GM18951 (cell line): Measurements from ENCODE around the gene TBX21.

Source experiments
- POLR2A ChIP-seq: IDR thresholded peaks from 4 replicates; pipeline ENCODE4 v1.6.1; 2011; ENCODE audit warnings: mild to moderate bottlenecking; ENCODE audit not compliant: insufficient read length, insufficient read depth; ENCODE audit errors: extremely low read depth
- in situ Hi-C: fragments of 300-500 bp; cut with MboI; formaldehyde crosslinking; loops from one replicate; pipeline ENCODE4 v1.12.0; 2022; ENCODE audit warnings: low sequenced_read_pairs, mixed read lengths, inconsistent platforms; ENCODE audit not compliant: unreplicated experiment

The TBX21 gene

DNA sequence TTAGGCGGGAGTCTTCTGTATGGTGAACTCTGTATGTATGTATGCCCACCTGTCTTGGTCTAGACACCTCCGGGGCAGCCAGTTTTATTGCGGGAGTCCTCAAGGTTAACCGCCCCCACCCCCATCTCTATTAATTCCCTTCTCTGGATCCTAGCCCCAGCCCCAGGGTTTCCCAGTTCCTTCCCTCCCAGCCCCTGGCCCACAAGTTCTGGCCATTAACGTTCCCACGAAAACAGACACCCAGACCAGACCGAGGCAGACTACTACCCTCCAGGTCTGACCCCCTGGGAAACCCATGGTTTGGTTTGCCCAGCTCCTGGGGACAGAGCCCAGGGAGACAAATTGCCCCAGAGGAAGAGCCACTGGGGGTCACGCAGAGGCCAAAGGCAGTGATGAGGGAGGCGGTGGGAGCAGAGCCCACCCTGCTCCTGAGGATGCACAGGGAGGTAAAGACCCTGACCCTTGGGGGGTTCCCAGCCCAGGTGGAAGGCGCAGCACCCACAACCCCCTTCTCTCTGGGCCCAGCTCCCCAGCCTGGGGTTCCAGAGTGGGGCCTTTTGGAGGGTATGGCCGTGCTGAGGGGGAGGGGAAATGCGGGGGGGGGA, 30.5 kb upstream of the TBX21 start:
- in situ Hi-C loops = no loop called here
- no peak for TF ChIP-seq POLR2A

DNA sequence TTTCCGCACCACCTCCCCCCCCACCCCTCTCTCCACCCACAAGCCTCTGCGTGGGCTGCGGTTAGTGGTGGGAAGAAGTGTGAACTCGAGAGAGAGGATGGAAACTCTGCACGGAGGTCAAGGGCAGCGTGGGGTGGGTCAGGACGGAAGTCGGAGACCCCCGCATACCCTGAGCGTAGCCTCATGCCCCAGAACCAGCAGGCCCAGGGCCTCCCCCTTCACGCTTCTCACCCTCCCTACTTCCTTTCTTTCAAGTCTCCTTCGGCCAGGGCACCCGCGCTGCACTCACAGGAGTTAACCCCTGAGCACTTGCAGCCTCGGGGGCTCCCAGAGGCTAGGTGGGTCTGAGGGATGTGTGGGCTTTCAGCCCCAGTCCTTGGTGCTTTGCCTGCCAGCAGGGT, 29.8 kb upstream of the TBX21 start:
- TF ChIP-seq POLR2A = no peak
- in situ Hi-C loops = no loop called here

DNA sequence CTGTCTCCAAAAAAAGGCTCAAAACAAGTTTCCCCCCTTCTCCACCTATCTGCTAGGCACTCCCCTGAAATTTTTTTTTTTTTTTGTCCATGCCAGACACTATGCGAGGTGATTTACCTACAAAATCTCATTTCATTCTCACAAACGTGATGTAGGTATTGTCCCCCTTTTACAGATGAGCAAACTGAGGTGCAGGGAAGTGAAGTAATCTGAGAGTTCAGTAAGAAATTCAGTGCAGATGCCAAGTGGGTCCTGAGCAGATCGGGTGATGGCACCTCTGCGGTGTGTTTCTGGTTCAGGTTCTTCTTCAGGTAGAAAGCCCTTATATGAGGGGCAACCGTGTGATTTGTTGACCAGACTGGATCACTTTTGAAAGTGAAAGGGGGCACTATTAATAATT, 29.4 kb upstream of the TBX21 start:
- TF ChIP-seq POLR2A = no peak
- in situ Hi-C loops = no loop called here

DNA sequence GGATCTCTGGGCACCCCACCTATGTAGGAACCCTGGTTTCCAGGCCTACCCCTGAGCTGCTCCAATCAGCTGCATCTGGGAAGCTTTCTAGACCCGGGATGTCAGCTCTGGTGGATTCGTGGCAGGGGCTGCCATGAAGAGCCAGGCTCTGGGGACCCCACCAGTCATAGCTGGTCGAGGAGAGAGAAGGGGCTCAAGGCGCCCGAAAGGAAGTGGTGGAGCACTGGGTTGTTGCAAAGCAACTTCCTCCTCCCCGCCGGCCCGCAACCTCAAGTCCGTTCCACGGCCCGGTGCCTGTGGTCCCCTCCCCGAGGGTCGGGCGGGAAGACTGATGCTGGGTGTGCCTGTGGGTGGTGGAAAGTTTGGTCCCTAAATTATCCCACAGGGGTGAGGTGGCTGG, 28.9 kb upstream of the TBX21 start:
- in situ Hi-C loops = no loop called here
- no peak for TF ChIP-seq POLR2A

DNA sequence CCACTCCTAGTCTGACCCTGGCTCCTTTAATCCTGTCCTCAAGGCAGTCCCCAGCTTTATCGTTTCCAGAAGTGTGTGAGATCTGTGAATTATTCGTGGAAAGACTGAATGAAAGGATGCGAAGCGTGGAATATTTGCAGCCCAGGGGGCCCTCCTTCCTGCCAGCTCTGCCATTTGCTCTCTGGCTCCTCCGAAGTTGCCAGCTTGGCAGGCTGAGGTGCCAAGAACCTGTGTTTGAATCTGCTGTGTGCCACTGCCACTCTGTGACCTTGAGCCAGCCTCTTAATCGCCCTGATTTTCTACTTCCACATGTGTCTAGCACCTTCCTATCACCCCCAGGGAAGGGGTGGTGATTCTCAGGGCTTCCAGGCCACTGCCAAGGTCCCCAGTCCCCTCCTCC, 28.3 kb upstream of the TBX21 start:
- in situ Hi-C loops = no loop called here
- TF ChIP-seq POLR2A = no peak

DNA sequence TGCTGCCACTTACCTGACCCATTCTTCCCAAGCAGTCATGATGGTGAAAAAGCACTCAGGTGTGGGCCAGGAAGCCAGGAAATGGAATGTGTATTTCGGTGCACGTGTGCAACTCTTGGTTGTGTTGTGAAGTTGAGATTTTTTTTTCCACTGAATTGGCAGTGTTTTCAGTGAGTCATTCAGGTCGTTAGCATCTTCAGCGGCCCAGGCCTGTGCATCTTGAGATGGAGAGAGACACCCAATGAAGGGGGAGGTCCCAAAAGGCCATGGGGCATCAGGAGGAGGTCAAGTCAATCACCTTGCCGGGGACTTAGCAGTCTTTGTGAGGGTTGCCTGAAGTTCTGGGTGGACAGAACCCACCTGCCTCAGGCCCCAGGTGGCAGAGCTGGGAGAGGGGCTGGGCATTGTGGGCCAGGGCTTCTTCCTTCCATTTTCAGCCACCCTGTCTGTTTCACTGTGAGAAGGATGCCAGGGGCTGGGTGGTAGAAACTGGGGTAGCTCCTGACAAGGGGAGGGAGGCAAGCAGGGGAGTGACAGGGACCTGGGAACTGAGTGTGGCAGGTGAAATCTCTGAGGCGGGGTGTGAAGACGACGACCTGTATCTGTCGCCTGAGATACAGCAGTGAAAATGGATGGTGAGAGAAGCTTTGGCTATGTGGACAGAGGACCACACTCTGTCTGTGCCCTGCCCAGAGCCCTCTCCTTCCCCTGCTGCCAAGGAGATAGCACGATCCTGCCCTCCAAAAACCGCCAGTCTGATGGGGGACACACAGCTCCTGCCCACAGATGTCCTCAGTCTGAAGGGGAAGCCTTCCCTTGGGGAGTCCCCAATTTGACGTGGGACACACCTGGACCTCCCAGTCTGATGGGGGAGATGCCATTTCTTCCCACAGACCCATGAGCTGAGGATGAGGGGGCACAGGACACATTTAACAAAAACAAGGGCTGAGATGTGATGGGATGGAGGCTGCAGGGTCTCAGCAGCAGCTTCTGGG, 27.2 kb upstream of the TBX21 start:
- in situ Hi-C loops = no loop called here
- no peak for TF ChIP-seq POLR2A

DNA sequence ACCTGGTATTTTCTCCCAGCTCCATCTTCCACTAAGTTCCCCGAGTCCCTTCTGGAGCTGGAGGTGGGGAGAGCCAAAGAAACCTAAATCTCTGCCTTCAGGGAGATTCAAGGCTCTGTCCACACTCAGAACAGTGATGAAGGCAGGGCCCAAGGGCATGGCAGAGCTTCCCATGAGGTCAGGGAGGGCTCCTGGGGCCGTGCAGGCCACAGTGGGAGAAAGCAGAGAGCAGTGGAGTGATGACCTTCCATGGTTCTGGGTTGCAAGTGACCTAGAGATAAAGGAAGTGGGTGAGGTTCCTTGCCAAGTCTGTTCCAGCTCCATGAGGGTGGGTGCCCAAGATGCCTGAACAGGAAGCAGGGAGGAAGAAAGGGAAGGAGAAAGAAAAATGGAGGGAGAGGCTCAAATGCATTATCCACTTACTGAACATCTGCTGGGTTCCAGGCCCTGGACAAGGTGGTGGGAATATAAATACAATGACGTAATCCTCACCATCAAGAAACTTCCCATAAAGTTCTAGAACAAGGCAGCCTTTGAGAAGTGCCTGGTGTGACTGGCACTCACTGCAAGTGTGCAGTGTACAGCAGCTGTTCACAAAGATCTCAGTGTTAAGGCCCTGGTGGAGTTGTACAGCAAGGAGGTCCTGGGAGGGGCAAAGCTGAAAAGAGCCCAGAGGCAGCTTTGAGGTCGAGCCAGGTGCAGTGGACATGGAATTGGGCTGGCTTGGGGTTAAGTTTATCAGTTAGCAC, 25.8 kb upstream of the TBX21 start:
- no peak for TF ChIP-seq POLR2A
- in situ Hi-C loops = no loop called here

DNA sequence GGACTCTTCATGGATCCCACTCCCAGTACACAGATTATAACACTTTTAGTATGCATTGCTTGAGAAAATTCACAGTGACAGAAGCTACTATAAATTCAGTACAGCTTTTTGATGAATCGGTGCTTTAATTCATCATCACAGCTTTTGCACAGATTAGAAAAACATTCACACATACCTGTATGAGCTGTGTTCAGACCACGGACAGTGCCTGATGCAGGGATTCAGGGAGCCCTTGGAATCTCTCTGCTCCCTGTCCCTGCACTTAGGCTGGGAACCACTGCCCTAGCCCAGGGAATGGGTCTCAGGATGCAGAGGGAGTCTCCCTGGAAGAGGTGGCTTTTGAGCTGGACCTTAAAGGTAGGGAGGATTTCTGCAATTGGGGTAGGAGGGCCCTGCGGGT, 25.2 kb upstream of the TBX21 start:
- in situ Hi-C loops = no loop called here
- TF ChIP-seq POLR2A = no peak

DNA sequence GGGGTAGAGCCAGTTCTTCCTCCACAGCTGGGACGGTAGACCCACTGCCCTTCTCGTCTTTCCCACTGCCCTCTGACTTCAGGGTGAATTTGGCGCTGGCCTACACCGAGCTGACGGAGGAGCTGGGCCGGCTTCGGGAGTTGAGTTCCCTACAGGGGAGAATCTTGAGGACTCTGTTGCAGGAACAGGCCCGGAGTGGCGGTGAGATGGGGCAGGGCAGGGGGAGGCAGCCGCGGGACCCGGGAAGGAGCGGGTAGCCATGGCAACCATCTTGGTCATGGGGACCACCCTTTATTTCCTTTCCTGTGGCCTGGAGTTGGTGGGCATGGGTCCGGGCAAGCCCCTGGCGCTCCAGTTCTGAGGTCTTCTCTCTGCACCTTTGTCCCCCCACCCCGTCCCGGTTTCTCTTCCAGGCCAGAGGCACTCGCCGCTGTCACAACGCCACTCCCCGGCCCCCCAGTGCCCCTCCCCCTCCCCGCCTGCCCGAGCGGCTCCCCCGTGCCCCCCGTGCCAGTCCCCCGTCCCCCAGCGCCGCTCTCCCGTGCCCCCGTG, 24.6 kb upstream of the TBX21 start:
- in situ Hi-C loops = no loop called here
- no peak for TF ChIP-seq POLR2A

DNA sequence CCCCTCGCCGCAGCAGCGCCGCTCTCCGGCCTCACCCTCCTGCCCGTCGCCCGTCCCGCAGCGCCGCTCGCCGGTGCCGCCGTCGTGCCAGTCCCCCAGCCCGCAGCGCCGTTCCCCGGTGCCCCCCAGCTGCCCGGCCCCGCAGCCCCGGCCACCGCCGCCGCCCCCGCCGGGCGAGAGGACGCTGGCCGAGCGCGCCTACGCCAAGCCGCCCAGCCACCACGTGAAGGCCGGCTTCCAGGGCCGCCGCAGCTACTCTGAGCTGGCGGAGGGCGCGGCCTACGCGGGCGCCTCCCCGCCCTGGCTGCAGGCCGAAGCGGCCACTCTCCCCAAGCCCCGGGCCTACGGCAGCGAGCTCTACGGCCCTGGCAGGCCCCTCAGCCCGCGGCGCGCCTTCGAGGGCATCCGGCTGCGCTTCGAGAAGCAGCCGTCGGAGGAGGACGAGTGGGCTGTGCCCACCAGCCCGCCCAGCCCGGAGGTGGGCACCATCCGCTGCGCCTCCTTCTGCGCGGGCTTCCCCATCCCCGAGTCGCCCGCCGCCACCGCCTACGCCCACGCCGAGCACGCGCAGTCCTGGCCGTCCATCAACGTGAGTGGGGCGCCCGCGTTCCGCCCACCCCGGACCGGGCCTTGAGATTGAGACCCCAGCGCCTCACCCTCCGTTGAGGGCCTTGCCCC, 24.0 kb upstream of the TBX21 start:
- no peak for TF ChIP-seq POLR2A
- in situ Hi-C loops = no loop called here

DNA sequence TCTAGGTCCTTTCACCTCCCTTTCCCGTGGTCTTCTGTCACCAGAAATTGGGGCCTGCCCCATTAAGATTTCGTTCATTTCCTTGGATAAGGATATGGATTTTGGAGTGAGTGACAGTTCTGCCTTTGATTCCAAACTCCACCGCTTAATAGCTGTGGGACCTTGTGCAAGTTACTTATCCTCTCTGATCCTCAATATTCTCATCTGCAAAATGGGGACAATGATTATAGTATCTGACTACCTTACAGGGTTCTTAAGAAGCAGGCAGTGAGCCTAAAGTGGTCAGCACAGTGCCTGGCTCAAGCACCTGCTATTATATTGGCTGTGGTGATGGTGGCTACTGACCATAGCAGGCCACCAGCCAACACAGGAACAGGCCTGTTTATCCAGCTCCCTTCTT, 23.4 kb upstream of the TBX21 start:
- TF ChIP-seq POLR2A = no peak
- in situ Hi-C loops = no loop called here

DNA sequence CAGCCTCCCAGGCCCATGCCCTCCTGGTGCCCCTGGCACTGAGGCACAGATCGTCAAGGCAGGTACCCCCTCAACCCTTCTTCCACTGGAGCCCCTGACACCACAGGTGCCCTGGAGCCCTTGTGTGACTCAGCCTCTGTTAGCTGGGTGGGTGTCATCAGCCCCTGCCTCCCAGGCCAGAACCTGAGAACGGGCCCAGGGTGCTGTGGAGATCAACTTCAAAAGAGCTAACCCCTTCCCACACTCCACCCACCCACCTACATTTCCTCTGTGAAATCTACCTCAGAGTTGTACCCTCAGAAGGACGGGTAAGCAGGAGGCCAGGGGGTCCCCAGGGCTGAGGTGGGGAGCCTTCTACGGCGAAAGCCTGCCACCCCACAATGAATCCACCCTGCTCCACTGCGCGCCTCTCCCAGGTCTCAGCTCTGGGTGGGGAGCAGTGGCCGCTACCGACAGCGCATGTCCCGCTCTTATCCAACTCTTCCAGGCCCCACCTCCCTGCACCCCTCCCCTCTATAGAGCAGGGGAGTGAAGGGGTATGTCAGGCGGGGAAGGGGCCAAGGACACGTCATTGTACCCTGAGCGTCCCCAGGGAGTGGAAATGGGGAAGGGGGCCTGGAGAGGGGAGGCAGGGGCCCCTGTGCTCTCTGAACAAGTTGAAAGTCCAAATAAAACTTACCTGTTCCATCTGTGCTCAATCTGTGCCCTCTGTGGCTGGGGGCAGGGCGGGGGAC, 21.5 kb upstream of the TBX21 start:
- in situ Hi-C loops = no loop called here
- TF ChIP-seq POLR2A = no peak

DNA sequence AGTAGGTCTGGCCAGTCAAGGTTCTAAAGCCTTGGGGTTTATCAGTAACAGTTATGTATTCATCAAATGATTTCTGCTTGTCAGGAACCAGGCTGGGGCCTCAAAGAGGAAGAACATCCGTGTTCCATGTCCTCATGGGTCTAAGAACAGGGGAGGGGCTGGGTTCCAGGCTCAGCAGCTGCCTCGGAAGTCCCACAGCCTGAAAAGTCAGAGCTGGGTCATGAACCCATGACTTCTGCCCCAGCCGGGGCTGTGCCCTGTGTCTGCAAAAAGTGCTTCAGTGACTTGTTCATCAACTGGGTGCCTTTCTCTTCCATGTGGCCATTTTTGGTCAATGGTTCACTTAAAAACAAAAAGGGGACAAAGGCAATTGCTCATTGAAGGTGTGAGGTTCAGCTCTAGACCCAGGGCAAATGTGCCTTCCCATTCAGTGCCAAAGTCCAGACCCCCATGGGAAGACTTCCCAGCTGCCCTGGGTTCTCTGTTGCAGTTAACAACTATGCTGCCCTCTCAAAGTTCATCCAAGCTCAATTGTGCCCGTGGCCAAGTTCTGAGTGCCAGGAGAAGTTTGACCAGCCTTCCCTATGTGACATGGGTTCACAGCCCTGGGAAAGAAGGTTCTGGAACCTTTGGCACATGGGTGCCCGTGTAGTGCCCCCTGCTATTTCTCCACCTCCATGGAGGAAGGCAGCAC, 20.6 kb upstream of the TBX21 start:
- in situ Hi-C loops = no loop called here
- no peak for TF ChIP-seq POLR2A
